Activated CD4-positive, alpha-beta T cell treated with anti-CD3 and anti-CD28 coated beads, Interleukin-2, amount 50 U/mL, for 1 hour (primary cell): ENCODE data around the gene SOX8.

Experiments used
- DNase-seq: peaks from one replicate; pipeline ENCODE4 v3.0.0-alpha.2; 2020

SOX8 gene

GRCh38 chr16:1027501-1027815, 45.9 kb downstream of the SOX8 start:
- DNase-seq: no peak

GRCh38 chr16:1028056-1028455, 46.5 kb downstream of the SOX8 start:
- DNase-seq: no peak

- DNase-seq: no peak
These were observed 47.1 kb downstream of the SOX8 start for GRCh38 chr16:1028524-1029258.

- DNase-seq: no peak
These were observed 47.6 kb downstream of the SOX8 start for GRCh38 chr16:1029259-1029545.

- DNase-seq: no peak
These were observed 48.9 kb downstream of the SOX8 start for GRCh38 chr16:1030473-1030901.

GRCh38 chr16:1031666-1032065, 50.1 kb downstream of the SOX8 start:
- no peak for DNase-seq

GRCh38 chr16:1032607-1033006, 51.0 kb downstream of the SOX8 start:
- DNase-seq: no peak

GRCh38 chr16:1033128-1033679, 51.6 kb downstream of the SOX8 start:
- no peak for DNase-seq

GRCh38 chr16:1034230-1035065, 52.9 kb downstream of the SOX8 start:
- DNase-seq: no peak

GRCh38 chr16:1035066-1035415, 53.5 kb downstream of the SOX8 start:
- DNase-seq: no peak

- DNase-seq: no peak
These were observed 54.6 kb downstream of the SOX8 start for GRCh38 chr16:1036166-1036565.
